Measurements from ENCODE around the gene RAB3IL1. TPM values are rescaled to one million over a fixed set of nuclear protein-coding genes. Genes with fewer than 3 reads are reported as not detected.

Gene RAB3IL1
- total and polyA plus RNA-seq, 2 of the 13 experiments (the other 11 are each of a cell fraction or from before 2014, with no cell fraction given) = 1.2 to 2.0 TPM

- TF ChIP-seq BCL3 (CRISPR knock-in tag; IDR thresholded peaks at IDR 0.05) (no peak), HOXA5 (CRISPR knock-in tag; IDR thresholded peaks at IDR 0.05) (peak; percentile 35; the same call in 1 of the 2 replicates), ZSCAN21 (CRISPR knock-in tag; IDR thresholded peaks at IDR 0.05; ENCODE audit: borderline replicate concordance) (peak; percentile 85; the same call in 1 of the 2 replicates), HNRNPLL (IDR thresholded peaks at IDR 0.05; ENCODE audit: low read depth, low read length, poor library complexity, severe bottlenecking) (peak; percentile 59), ZNF337 (CRISPR knock-in tag; IDR thresholded peaks at IDR 0.05; ENCODE audit: borderline replicate concordance, low read depth) (0 out of 2 replicates have a peak, but pooled peaks have one; percentile 51), ATF2 (CRISPR knock-in tag; IDR thresholded peaks at IDR 0.05) (peak; percentile 35; the same call in 1 of the 2 replicates), MIER2 (CRISPR knock-in tag; IDR thresholded peaks at IDR 0.05) (0 out of 2 replicates have a peak, but pooled peaks have one; percentile 47), CBX5 (CRISPR knock-in tag; IDR thresholded peaks at IDR 0.05; ENCODE audit: borderline replicate concordance) (peak; percentile 96), ZNF512B (CRISPR knock-in tag; IDR thresholded peaks at IDR 0.05; ENCODE audit: borderline replicate concordance) (no peak), XRCC5 (optimal IDR thresholded peaks at IDR 0.05; ENCODE audit: low read length) (peak; percentile 69), E2F2 (CRISPR knock-in tag; IDR thresholded peaks at IDR 0.05; ENCODE audit: borderline replicate concordance) (no peak), ZNF768 (CRISPR knock-in tag; IDR thresholded peaks at IDR 0.05) (peak; percentile 57; the same call in 1 of the 2 replicates), NRL (CRISPR knock-in tag; IDR thresholded peaks at IDR 0.05; ENCODE audit: borderline replicate concordance) (0 out of 2 replicates have a peak, but pooled peaks have one; percentile 35), ATF5 (CRISPR knock-in tag; IDR thresholded peaks at IDR 0.05; ENCODE audit: low read depth) (no peak), SOX6 (IDR thresholded peaks at IDR 0.05) (no peak), SOX6 (CRISPR knock-in tag; IDR thresholded peaks at IDR 0.05) (peak; percentile 15; the same call in 1 of the 2 replicates)
Measured at GRCh38 chr11:61899146-61899841, 18.1 kb downstream of the RAB3IL1 start (continued).
